Ureter (tissue), 1 donor: ENCODE results near the gene TXNIP. TPM values are rescaled to one million over a fixed set of nuclear protein-coding genes. Genes with fewer than 3 reads are reported as not detected.

ENCODE experiments used
- DNase-seq: peaks from one replicate; pipeline ENCODE4 v3.0.0-alpha.2; 2020; ENCODE audit warnings: low spot score
- total RNA-seq: library from RNA; stranded (reverse); gene quantifications from one replicate; pipeline ENCODE4 v1.2.4, GENCODE V29; 2023
- donor health status: DM: yes; HTN: yes; CAD: no.

Gene TXNIP
- total RNA-seq, 1 donor from 2014 or later: 744 TPM

GRCh38 chr1:146012703-146013558 lies 16.6 kb upstream of the TXNIP start:
- DNase-seq: no peak

GRCh38 chr1:146010126-146010738 lies 13.9 kb upstream of the TXNIP start:
- DNase-seq: no peak

- DNase-seq: no peak
Observed at GRCh38 chr1:146007489-146008133, 11.2 kb upstream of the TXNIP start.

- DNase-seq: no peak
Observed at GRCh38 chr1:146001709-146002108, 5.3 kb upstream of the TXNIP start.

GRCh38 chr1:145999321-146000024 lies 3.1 kb upstream of the TXNIP start:
- DNase-seq: no peak

GRCh38 chr1:145997718-145998023 lies 1.3 kb upstream of the TXNIP start:
- no peak for DNase-seq

- no peak for DNase-seq
Observed at GRCh38 chr1:145997016-145997717, 788 bp upstream of the TXNIP start.

- DNase-seq: no peak
Observed at GRCh38 chr1:145995964-145996432, 381 bp downstream of the TXNIP start.

GRCh38 chr1:145995148-145995881 lies 1.1 kb downstream of the TXNIP start:
- DNase-seq: no peak

GRCh38 chr1:145994391-145995120 lies 1.8 kb downstream of the TXNIP start:
- no peak for DNase-seq

- DNase-seq: no peak
Observed at GRCh38 chr1:145993618-145994390, 2.6 kb downstream of the TXNIP start.

- DNase-seq: no peak
Observed at GRCh38 chr1:145992958-145993617, 3.3 kb downstream of the TXNIP start.

GRCh38 chr1:145992502-145992936 lies 3.9 kb downstream of the TXNIP start:
- no peak for DNase-seq

GRCh38 chr1:145991735-145992412 lies 4.5 kb downstream of the TXNIP start:
- DNase-seq: no peak

GRCh38 chr1:145990249-145990855 lies 6.0 kb downstream of the TXNIP start:
- no peak for DNase-seq

GRCh38 chr1:145988773-145989172 lies 7.6 kb downstream of the TXNIP start:
- no peak for DNase-seq

GRCh38 chr1:145987926-145988325 lies 8.5 kb downstream of the TXNIP start:
- no peak for DNase-seq

- no peak for DNase-seq
Observed at GRCh38 chr1:145986551-145986950, 9.8 kb downstream of the TXNIP start.
